WI38 (cell line): ENCODE measurements around the gene MEG3.
A peak's percentile ranks its signal among the peaks of the same experiment; 100 is the strongest.

Experiments
- H3K4me3 ChIP-seq: 2 replicates; pipeline ENCODE4 v1.5.1; 2011; ENCODE audit warnings: low read depth, mild to moderate bottlenecking, control low read depth, low read length
- TF ChIP-seq, protein P1 (sequence below): IDR thresholded peaks from 2 replicates; pipeline ENCODE4 v1.5.1; 2012; ENCODE audit warnings: low read depth, mild to moderate bottlenecking, control low read depth, low read length

Gene MEG3

GRCh38 chr14:100826391-100827100 is 628 bp downstream of the MEG3 start:
- TF ChIP-seq, protein P1, sequence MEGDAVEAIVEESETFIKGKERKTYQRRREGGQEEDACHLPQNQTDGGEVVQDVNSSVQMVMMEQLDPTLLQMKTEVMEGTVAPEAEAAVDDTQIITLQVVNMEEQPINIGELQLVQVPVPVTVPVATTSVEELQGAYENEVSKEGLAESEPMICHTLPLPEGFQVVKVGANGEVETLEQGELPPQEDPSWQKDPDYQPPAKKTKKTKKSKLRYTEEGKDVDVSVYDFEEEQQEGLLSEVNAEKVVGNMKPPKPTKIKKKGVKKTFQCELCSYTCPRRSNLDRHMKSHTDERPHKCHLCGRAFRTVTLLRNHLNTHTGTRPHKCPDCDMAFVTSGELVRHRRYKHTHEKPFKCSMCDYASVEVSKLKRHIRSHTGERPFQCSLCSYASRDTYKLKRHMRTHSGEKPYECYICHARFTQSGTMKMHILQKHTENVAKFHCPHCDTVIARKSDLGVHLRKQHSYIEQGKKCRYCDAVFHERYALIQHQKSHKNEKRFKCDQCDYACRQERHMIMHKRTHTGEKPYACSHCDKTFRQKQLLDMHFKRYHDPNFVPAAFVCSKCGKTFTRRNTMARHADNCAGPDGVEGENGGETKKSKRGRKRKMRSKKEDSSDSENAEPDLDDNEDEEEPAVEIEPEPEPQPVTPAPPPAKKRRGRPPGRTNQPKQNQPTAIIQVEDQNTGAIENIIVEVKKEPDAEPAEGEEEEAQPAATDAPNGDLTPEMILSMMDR, result no peak
- H3K4me3 ChIP-seq, result peak overlapping the region; percentile 79

- TF ChIP-seq, protein P1, result peak; percentile 35
Measured at GRCh38 chr14:100827101-100828021, 1.4 kb downstream of the MEG3 start.

DNA sequence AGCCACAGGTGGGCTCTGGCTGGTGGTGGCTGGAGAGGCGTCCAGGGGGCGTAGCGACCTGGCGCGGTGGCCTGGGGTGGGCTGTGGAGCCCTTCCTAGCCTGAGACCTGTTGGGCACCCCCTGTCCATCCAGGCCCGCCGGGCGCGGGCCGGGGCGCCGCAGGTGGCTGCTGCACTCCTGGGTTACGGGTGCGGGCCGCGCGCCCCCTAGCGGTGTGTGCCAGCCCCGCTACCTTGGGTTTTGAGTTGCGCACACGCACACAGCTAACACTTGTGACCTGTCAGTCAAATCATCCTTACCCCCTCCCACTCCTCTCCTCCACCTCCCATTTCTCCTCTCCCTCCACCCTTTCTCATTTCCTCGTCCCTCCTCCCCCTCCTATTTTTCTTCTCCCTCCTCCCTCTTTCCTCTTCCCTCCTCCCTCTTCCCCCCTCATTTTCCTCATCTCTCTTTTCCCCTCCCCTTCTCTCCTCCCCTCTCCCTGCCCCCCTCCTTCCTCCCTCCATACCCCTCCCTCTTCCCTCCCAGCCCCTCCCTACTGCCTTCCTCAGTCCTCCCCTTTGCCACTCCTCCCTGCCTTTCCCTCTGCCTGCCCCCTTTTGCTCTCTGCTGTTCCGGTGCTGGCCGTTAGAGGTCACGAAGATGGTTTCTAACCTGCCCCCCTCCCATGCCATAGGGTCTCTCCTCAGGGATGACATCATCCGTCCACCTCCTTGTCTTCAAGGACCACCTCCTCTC is 2.3 kb downstream of the MEG3 start:
- peak overlapping the region; percentile 79 for H3K4me3 ChIP-seq
- TF ChIP-seq, protein P1, result peak; percentile 67

More at GRCh38 chr14:100827101-100828021, 1.4 kb downstream of the MEG3 start:
- H3K4me3 ChIP-seq, result peak overlapping the region; percentile 79

- TF ChIP-seq, protein P1, result no peak
- no peak overlapping the region for H3K4me3 ChIP-seq
Measured at GRCh38 chr14:100830681-100831080, 4.8 kb downstream of the MEG3 start.

DNA sequence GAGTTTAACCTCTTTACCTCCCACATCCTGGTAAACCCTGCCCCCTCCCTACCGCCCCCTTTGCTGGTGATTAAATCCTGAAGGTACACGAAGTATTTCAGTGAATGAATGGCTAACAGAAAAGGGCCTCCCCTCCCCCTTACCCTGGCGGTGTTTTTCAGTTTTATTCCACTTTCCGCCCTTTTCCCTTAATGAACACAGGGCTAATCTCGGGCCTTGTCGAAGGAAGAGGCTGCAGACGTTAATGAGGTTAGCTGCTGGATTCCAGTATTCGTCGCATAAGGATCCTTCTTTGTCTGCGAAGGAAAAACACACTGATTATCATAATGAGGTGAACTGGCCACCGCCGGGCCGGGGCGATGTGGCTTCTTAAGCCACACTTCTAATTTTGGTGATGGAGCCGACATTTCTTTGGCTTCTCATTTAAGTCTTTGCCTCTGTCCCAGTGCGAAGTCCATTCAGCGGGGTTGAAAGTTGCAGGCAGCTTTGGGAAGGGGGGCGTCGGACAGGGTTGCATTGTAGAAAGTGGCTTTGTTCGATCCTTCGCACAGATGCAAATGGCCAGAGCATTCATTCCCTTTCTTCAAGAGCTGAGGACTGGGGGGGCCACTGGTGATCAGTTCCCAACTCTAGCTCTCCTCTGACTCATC is 6.5 kb downstream of the MEG3 start:
- TF ChIP-seq, protein P1, result no peak
- no peak overlapping the region for H3K4me3 ChIP-seq

GRCh38 chr14:100834082-100834793 is 8.3 kb downstream of the MEG3 start:
- no peak overlapping the region for H3K4me3 ChIP-seq
- TF ChIP-seq, protein P1, result no peak
